Breast epithelium (tissue), 3 donors: ENCODE results near the gene GPATCH8.

ENCODE experiments used
- POLR2AphosphoS5 ChIP-seq, 3 donors: sonication (generic); formaldehyde crosslinking; IDR thresholded peaks; one replicate each; pipeline ENCODE4 v1.6.1; 2017; ENCODE audit warnings: antibody characterized with exemption in 3 of 3
- TF ChIP-seq, protein P1 (sequence below), 3 donors: fragments of 450-650 bp; IDR thresholded peaks; one replicate each; pipeline ENCODE4 v1.5.1; 2016 to 2017; ENCODE audit warnings: antibody characterized with exemption in 3 of 3, mild to moderate bottlenecking in 3 of 3, moderate library complexity in 3 of 3

DNA sequence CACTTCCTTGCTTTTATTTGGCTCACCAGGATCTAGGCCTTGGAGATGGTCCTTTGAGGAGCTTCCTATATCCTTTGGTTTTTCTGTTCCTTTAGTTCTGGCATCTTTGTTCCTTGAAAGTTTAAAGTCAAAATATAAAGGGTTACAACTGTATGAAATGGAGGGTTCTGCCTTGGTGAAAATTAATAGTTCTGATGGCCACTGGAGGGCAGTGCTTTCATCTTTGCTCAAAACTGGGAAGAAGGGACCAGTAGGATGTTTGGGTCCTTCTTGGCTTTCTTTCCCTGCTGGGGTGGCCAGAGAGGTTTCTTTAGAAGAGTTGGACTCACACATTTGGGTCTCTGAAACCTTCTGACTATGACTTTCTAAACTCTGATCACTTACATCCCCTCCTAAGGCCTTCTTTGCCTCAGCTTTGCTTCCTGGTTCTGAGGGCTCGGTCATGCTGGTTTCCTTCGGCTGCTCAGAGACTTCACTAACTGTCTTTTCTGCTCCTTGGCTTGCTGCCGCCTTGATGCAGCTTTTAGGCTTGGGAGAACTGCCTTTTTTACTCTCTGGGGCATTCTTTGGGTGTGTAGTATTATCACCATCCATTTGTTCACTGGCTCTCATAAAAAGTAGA lies 102.9 kb downstream of the GPATCH8 start:
- TF ChIP-seq, protein P1, sequence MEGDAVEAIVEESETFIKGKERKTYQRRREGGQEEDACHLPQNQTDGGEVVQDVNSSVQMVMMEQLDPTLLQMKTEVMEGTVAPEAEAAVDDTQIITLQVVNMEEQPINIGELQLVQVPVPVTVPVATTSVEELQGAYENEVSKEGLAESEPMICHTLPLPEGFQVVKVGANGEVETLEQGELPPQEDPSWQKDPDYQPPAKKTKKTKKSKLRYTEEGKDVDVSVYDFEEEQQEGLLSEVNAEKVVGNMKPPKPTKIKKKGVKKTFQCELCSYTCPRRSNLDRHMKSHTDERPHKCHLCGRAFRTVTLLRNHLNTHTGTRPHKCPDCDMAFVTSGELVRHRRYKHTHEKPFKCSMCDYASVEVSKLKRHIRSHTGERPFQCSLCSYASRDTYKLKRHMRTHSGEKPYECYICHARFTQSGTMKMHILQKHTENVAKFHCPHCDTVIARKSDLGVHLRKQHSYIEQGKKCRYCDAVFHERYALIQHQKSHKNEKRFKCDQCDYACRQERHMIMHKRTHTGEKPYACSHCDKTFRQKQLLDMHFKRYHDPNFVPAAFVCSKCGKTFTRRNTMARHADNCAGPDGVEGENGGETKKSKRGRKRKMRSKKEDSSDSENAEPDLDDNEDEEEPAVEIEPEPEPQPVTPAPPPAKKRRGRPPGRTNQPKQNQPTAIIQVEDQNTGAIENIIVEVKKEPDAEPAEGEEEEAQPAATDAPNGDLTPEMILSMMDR (IDR thresholded peaks at IDR 0.05): no peak
- TF ChIP-seq POLR2AphosphoS5 (IDR thresholded peaks at IDR 0.05): no peak
